ENCODE measurements around the gene CXCR4. TPM values are rescaled to one million over a fixed set of nuclear protein-coding genes. Genes with fewer than 3 reads are reported as not detected.

Gene CXCR4
- polyA plus RNA-seq, 1 donor from 2014 or later, result 0.50 TPM

GRCh38 chr2:136135921-136136906 lies 18.3 kb upstream of the CXCR4 start:
- H3K36me3 ChIP-seq (ENCODE audit: insufficient read depth, low read length), result no peaks in the 10 kb centered on the region
- H3K27ac ChIP-seq (ENCODE audit: low read length), result no peak overlapping the region
- H3K4me3 ChIP-seq (ENCODE audit: low read length), result no peak overlapping the region
- no peaks in the 10 kb centered on the region for H3K9me2 ChIP-seq (ENCODE audit: insufficient read depth, low read length)
- no peaks in the 10 kb centered on the region for H3K79me2 ChIP-seq (replicated peaks; ENCODE audit: insufficient read depth, low read length)
- no peaks in the 10 kb centered on the region for H3K9me3 ChIP-seq (ENCODE audit: low read length)
- TF ChIP-seq MXI1 (conservative IDR thresholded peaks at IDR 0.05; ENCODE audit: poor library complexity, severe bottlenecking) (no peak), RAD21 (conservative IDR thresholded peaks at IDR 0.05) (no peak), SMC3 (conservative IDR thresholded peaks at IDR 0.05; ENCODE audit: poor library complexity) (no peak), EZH2 (IDR thresholded peaks at IDR 0.05; ENCODE audit: borderline replicate concordance, insufficient read depth, low read length, poor library complexity, severe bottlenecking) (no peak), TAF1 (IDR thresholded peaks at IDR 0.05; ENCODE audit: low read depth) (no peak), EP300 (conservative IDR thresholded peaks at IDR 0.05; ENCODE audit: poor library complexity, severe bottlenecking) (no peak), POLR2AphosphoS5 (IDR thresholded peaks at IDR 0.05) (no peak), REST (IDR thresholded peaks at IDR 0.05; ENCODE audit: borderline replicate concordance) (no peak), CTCF (IDR thresholded peaks at IDR 0.05; ENCODE audit: poor library complexity, severe bottlenecking) (no peak)
- H3K4me2 ChIP-seq (ENCODE audit: low read length), result no peak overlapping the region
- H2AFZ ChIP-seq (ENCODE audit: low read depth, low read length), result no peak overlapping the region
- H3K9ac ChIP-seq (ENCODE audit: low read length), result no peak overlapping the region
- no peaks in the 10 kb centered on the region for H4K20me1 ChIP-seq (ENCODE audit: insufficient read depth)
- no peaks in the 10 kb centered on the region for H3F3A ChIP-seq (ENCODE audit: insufficient read depth, low read length, poor library complexity, severe bottlenecking)
- no peaks in the 10 kb centered on the region for H3K27me3 ChIP-seq (ENCODE audit: insufficient read depth, low read depth, low read length)

- H3K27me3 ChIP-seq (ENCODE audit: insufficient read depth, low read depth, low read length), result no peaks in the 10 kb centered on the region
- no peaks in the 10 kb centered on the region for H3F3A ChIP-seq (ENCODE audit: insufficient read depth, low read length, poor library complexity, severe bottlenecking)
- no peaks in the 10 kb centered on the region for H3K36me3 ChIP-seq (ENCODE audit: insufficient read depth, low read length)
- H3K9me3 ChIP-seq (ENCODE audit: low read length), result no peaks in the 10 kb centered on the region
- H2AFZ ChIP-seq (ENCODE audit: low read depth, low read length), result no peak overlapping the region
- no peak overlapping the region for H3K4me3 ChIP-seq (ENCODE audit: low read length)
- no peak overlapping the region for H3K27ac ChIP-seq (ENCODE audit: low read length)
- no peaks in the 10 kb centered on the region for H3K79me2 ChIP-seq (replicated peaks; ENCODE audit: insufficient read depth, low read length)
- no peaks in the 10 kb centered on the region for H4K20me1 ChIP-seq (ENCODE audit: insufficient read depth)
- no peak overlapping the region for H3K9ac ChIP-seq (ENCODE audit: low read length)
- TF ChIP-seq SMC3 (conservative IDR thresholded peaks at IDR 0.05; ENCODE audit: poor library complexity) (no peak), REST (IDR thresholded peaks at IDR 0.05; ENCODE audit: borderline replicate concordance) (no peak), MXI1 (conservative IDR thresholded peaks at IDR 0.05; ENCODE audit: poor library complexity, severe bottlenecking) (no peak), CTCF (IDR thresholded peaks at IDR 0.05; ENCODE audit: poor library complexity, severe bottlenecking) (no peak), RAD21 (conservative IDR thresholded peaks at IDR 0.05) (no peak), TAF1 (IDR thresholded peaks at IDR 0.05; ENCODE audit: low read depth) (no peak)
- no peaks in the 10 kb centered on the region for H3K9me2 ChIP-seq (ENCODE audit: insufficient read depth, low read length)
- H3K4me2 ChIP-seq (ENCODE audit: low read length), result no peak overlapping the region
These were observed 17.5 kb upstream of the CXCR4 start for GRCh38 chr2:136135462-136135861.
